GM20000 (cell line): Measurements from ENCODE around the gene ACOT12.

Experiments used
- DNase-seq: peaks from one replicate; pipeline ENCODE4 v3.0.0; 2012; ENCODE audit warnings: low spot score
- CTCF ChIP-seq: IDR thresholded peaks from 2 replicates; pipeline ENCODE4 v1.5.1; 2012; ENCODE audit warnings: mild to moderate bottlenecking, control low read depth; ENCODE audit errors: extremely low read depth, missing control alignments

ACOT12 gene

GRCh38 chr5:81359108-81359507 is 34.8 kb downstream of the ACOT12 start:
- no peak for DNase-seq

GRCh38 chr5:81355291-81356251 is 38.4 kb downstream of the ACOT12 start:
- no peak for TF ChIP-seq CTCF
- DNase-seq: no peak

More at GRCh38 chr5:81359108-81359507, 34.8 kb downstream of the ACOT12 start:
- no peak for TF ChIP-seq CTCF

GRCh38 chr5:81354093-81354492 is 39.8 kb downstream of the ACOT12 start:
- no peak for TF ChIP-seq CTCF
- DNase-seq: no peak

- no peak for DNase-seq
- no peak for TF ChIP-seq CTCF
Measured at GRCh38 chr5:81353189-81353588, 40.7 kb downstream of the ACOT12 start.

GRCh38 chr5:81350507-81350906 is 43.4 kb downstream of the ACOT12 start:
- DNase-seq: no peak
- TF ChIP-seq CTCF: no peak

GRCh38 chr5:81349161-81349560 is 44.8 kb downstream of the ACOT12 start:
- TF ChIP-seq CTCF: no peak
- no peak for DNase-seq

GRCh38 chr5:81345411-81346003 is 48.4 kb downstream of the ACOT12 start:
- TF ChIP-seq CTCF: no peak
- no peak for DNase-seq
